Thoracic aorta (tissue), 2 donors: Measurements from ENCODE around the gene MED31. TPM values are rescaled to one million over a fixed set of nuclear protein-coding genes. Genes with fewer than 3 reads are reported as not detected.
"Not testable (repeated sequence)": the region's sequence is repeated elsewhere in the genome, so short reads cannot be mapped to it uniquely, and the experiment has no call there.

Source experiments
- ATAC-seq: fragments of 150-250 bp; one replicate; pipeline ENCODE4 v1.8.0; 2017; ENCODE audit warnings: low read depth; ENCODE audit not compliant: insufficient number of reproducible peaks, low FRiP score
- DNase-seq: peaks from one replicate; pipeline ENCODE4 v3.0.0-alpha.2; 2020; ENCODE audit warnings: low spot score
- H3K27ac ChIP-seq, 2 donors: fragments of 200-600 bp; sonication (generic); 1 replicate in 1 of 2; 2 replicates in 1 of 2; pipeline ENCODE4 v1.5.1; 2016; ENCODE audit warnings: mild to moderate bottlenecking in 2 of 2, moderate library complexity in 2 of 2
- H3K27me3 ChIP-seq: fragments of 200-600 bp; sonication (generic); replicated peaks from 2 replicates; pipeline ENCODE4 v1.6.0; 2016; ENCODE audit warnings: mild to moderate bottlenecking; ENCODE audit not compliant: insufficient read depth
- H3K36me3 ChIP-seq: fragments of 200-600 bp; sonication (generic); one replicate; pipeline ENCODE4 v1.5.1; 2016
- H3K4me1 ChIP-seq, 2 donors: fragments of 200-600 bp; sonication (generic); 1 replicate in 1 of 2; 2 replicates in 1 of 2; pipeline versions ENCODE4 v1.5.1 to v1.6.0; 2016; ENCODE audit warnings: low read depth in 2 of 2, mild to moderate bottlenecking in 1 of 2; ENCODE audit not compliant: control insufficient read depth in 1 of 2
- H3K4me3 ChIP-seq: fragments of 200-600 bp; sonication (generic); 2 replicates; pipeline ENCODE4 v1.5.1; 2016; ENCODE audit warnings: mild to moderate bottlenecking
- H3K9me3 ChIP-seq: fragments of 200-600 bp; sonication (generic); 2 replicates; pipeline ENCODE4 v1.5.1; 2016
- total RNA-seq, 2 donors: library from RNA; depleted of rRNA; stranded (reverse); fragments of >200 nt; gene quantifications; one replicate each; pipeline versions ENCODE4 v1.1.0 to v1.2.3, GENCODE V29; 2016
- TF ChIP-seq, protein P1 (sequence below): fragments of 200-600 bp; sonication (generic); IDR thresholded peaks from one replicate; pipeline ENCODE4 v1.5.1; 2019; ENCODE audit warnings: antibody characterized with exemption

Gene MED31
- total RNA-seq, 2 donors from 2014 or later, result 4.7 to 21.3 TPM

DNA sequence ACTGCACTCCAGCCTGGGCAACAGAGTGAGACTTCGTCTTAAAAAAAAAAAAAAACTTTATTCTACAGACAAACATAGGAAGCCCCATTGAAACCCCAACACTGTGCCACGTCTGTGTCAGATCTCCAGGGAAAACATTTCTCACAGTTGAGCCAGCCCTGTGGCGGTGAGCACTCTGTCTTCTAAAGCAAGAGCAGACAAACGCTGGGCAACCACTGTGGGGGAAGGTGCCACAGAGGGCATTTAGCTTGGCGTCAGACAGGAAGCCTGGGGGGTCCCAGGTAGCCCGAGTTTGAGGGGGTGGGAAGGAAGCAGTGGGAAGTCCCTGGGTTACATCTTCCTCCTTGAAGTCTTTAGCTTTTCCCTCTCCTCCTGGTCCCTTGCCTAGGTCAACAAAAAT is 16.1 kb upstream of the MED31 start:
- no peak for ATAC-seq
- H3K27me3 ChIP-seq, result no peaks in the 10 kb centered on the region
- H3K27ac ChIP-seq, result no peak overlapping the region
- H3K9me3 ChIP-seq, result no peaks in the 10 kb centered on the region
- no peaks in the 10 kb centered on the region for H3K4me1 ChIP-seq
- TF ChIP-seq, protein P1, sequence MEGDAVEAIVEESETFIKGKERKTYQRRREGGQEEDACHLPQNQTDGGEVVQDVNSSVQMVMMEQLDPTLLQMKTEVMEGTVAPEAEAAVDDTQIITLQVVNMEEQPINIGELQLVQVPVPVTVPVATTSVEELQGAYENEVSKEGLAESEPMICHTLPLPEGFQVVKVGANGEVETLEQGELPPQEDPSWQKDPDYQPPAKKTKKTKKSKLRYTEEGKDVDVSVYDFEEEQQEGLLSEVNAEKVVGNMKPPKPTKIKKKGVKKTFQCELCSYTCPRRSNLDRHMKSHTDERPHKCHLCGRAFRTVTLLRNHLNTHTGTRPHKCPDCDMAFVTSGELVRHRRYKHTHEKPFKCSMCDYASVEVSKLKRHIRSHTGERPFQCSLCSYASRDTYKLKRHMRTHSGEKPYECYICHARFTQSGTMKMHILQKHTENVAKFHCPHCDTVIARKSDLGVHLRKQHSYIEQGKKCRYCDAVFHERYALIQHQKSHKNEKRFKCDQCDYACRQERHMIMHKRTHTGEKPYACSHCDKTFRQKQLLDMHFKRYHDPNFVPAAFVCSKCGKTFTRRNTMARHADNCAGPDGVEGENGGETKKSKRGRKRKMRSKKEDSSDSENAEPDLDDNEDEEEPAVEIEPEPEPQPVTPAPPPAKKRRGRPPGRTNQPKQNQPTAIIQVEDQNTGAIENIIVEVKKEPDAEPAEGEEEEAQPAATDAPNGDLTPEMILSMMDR, result no peak
- DNase-seq, result no peak
- H3K36me3 ChIP-seq, result no peaks in the 10 kb centered on the region
- H3K4me3 ChIP-seq, result no peak overlapping the region

GRCh38 chr17:6666557-6666956 is 15.2 kb upstream of the MED31 start:
- Histone ChIP-seq H3K27ac (no peak overlapping the region), H3K4me1 (no peaks in the 10 kb centered on the region), H3K9me3 (no peaks in the 10 kb centered on the region), H3K27me3 (no peaks in the 10 kb centered on the region), H3K36me3 (no peaks in the 10 kb centered on the region), H3K4me3 (no peak overlapping the region)
- TF ChIP-seq, protein P1, result no peak
- ATAC-seq (no peak), DNase-seq (no peak)

DNA sequence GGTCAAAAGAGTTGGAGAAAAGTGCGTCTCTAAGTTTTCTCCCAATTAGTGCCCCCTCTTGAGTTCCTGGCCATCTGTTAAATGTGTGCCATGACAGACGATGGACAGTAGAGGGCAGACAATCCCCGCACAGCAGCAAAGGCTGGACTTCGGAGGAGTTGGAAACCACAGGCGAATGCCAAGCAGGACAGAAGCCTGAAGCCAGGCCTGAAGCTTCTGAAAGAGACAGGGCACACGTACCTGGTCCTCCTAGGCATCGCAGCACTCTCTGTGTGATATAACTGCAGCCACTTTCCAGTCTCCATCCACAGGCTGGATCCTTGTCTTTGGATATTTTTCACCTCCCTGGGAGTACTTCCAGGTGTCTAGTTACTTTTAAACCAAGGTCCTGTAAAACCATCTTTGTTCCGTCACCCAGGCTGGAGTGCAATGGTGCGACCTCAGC is 14.7 kb upstream of the MED31 start:
- Histone ChIP-seq H3K27me3 (no peaks in the 10 kb centered on the region), H3K36me3 (no peaks in the 10 kb centered on the region), H3K4me3 (no peak overlapping the region), H3K9me3 (no peaks in the 10 kb centered on the region), H3K27ac (no peak overlapping the region), H3K4me1 (no peaks in the 10 kb centered on the region)
- TF ChIP-seq, protein P1, result peak; percentile 83
- ATAC-seq (peak; percentile 69), DNase-seq (no peak)

GRCh38 chr17:6663200-6663599 is 11.8 kb upstream of the MED31 start:
- H3K36me3 ChIP-seq, H3K4me3 ChIP-seq, DNase-seq, H3K27ac ChIP-seq, H3K9me3 ChIP-seq, H3K27me3 ChIP-seq, H3K4me1 ChIP-seq, ATAC-seq: not testable (repeated sequence)

GRCh38 chr17:6661464-6661848 is 10.1 kb upstream of the MED31 start:
- Histone ChIP-seq H3K27me3 (peaks cover 8% of the 10 kb centered on the region), H3K4me3 (no peak overlapping the region), H3K4me1 (no peaks in the 10 kb centered on the region), H3K27ac (no peak overlapping the region), H3K9me3 (no peaks in the 10 kb centered on the region), H3K36me3 (no peaks in the 10 kb centered on the region)
- DNase-seq (no peak), ATAC-seq (no peak)
- TF ChIP-seq, protein P1, result no peak

DNA sequence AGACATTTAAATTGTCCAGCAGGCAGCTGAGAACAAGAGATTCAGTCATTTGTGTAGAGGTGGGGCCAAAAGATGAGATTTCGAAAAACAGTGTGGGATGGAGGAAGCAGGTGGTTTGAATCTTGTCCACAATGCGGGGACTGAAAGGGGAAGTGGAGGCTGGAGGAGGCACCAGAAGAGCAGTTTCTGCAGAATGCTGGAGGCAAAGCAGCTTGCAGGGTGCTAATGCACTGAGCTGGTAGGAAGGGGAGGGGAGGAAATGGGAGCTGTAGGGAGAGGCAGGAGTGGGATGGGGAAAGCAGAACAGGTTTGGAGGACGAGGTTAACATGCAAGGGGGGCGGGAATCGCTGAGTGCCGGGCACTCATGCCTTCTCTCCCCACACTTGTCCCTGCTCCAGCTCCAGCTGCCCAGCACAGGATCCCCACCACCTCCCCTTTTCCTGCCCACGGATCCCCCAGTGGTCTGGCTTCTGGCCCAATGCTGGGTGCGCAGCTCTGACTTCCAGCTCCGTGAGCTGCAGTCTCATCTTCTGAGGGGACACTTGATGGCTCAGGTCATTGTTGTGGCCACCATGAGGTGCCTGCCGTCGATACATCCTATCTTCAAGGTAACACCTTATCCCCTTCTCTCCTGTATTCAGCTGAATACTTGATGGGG is 9.5 kb upstream of the MED31 start:
- H3K27ac ChIP-seq, result no peak overlapping the region
- no peaks in the 10 kb centered on the region for H3K4me1 ChIP-seq
- H3K27me3 ChIP-seq, result peaks cover 8% of the 10 kb centered on the region
- no peaks in the 10 kb centered on the region for H3K36me3 ChIP-seq
- H3K9me3 ChIP-seq, result no peaks in the 10 kb centered on the region
- no peak for ATAC-seq
- H3K4me3 ChIP-seq, result no peak overlapping the region
- DNase-seq, result no peak
- TF ChIP-seq, protein P1, result no peak
